Testis (tissue), 2 donors: ENCODE measurements around the gene NPR2.

ENCODE experiments used
- POLR2A ChIP-seq: fragments of 450-650 bp; IDR thresholded peaks from one replicate; pipeline ENCODE4 v1.6.1; 2017; ENCODE audit warnings: antibody characterized with exemption, mild to moderate bottlenecking, moderate library complexity
- TF ChIP-seq, protein P1 (sequence below), 3 experiments: fragments of 450-650 bp in 2 of 3; fragments of 200-600 bp in 1 of 3; sonication (generic) in 1 of 3; IDR thresholded peaks; one replicate each; pipeline ENCODE4 v1.5.1; 2016 to 2019; ENCODE audit warnings: antibody characterized with exemption in 3 of 3, mild to moderate bottlenecking in 2 of 3, moderate library complexity in 1 of 3

DNA sequence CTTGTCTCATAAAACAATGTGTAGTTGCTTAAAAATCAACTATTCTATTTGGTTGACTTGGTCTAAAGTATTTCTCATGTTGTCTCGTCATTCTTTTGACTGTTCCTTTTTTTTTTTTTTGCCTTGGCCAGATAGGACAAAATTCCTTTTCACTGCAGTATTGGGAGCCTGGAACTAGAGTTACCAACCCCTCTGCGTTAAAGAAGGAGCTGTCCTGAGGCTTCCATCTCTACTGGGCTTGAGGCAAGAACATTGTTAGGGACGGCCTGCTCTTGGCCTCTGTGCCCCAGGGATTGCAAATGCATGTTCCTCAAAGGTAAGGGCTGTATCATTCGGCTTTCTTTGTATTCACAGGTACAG, 1.4 kb upstream of the NPR2 start:
- TF ChIP-seq, protein P1, sequence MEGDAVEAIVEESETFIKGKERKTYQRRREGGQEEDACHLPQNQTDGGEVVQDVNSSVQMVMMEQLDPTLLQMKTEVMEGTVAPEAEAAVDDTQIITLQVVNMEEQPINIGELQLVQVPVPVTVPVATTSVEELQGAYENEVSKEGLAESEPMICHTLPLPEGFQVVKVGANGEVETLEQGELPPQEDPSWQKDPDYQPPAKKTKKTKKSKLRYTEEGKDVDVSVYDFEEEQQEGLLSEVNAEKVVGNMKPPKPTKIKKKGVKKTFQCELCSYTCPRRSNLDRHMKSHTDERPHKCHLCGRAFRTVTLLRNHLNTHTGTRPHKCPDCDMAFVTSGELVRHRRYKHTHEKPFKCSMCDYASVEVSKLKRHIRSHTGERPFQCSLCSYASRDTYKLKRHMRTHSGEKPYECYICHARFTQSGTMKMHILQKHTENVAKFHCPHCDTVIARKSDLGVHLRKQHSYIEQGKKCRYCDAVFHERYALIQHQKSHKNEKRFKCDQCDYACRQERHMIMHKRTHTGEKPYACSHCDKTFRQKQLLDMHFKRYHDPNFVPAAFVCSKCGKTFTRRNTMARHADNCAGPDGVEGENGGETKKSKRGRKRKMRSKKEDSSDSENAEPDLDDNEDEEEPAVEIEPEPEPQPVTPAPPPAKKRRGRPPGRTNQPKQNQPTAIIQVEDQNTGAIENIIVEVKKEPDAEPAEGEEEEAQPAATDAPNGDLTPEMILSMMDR (IDR thresholded peaks at IDR 0.05): no peak
- TF ChIP-seq POLR2A: no peak
